Measurements from ENCODE around the gene SYNGR1.

Gene SYNGR1

GRCh38 chr22:39349967-39350726, at the start of gene SYNGR1:
Gene SYNGR1, plus strand, starts transcription at chr22:39349991. Its CDS starts 20 bp downstream, at chr22:39350011.
- no peak for DNase-seq

- DNase-seq: no peak
Observed at GRCh38 chr22:39300186-39300830, 49.5 kb upstream of the SYNGR1 start.

- DNase-seq: no peak
Observed at GRCh38 chr22:39301108-39301507, 48.7 kb upstream of the SYNGR1 start.

GRCh38 chr22:39301926-39302325, 47.9 kb upstream of the SYNGR1 start:
- DNase-seq: no peak

GRCh38 chr22:39302431-39302960, 47.3 kb upstream of the SYNGR1 start:
- no peak for DNase-seq

GRCh38 chr22:39303358-39303757, 46.4 kb upstream of the SYNGR1 start:
- DNase-seq: no peak

- DNase-seq: no peak
Observed at GRCh38 chr22:39303892-39304671, 45.7 kb upstream of the SYNGR1 start.

GRCh38 chr22:39306456-39307361, 43.1 kb upstream of the SYNGR1 start:
- no peak for DNase-seq

GRCh38 chr22:39308614-39309363, 41.0 kb upstream of the SYNGR1 start:
- DNase-seq: no peak

GRCh38 chr22:39309364-39309861, 40.4 kb upstream of the SYNGR1 start:
- DNase-seq: no peak

GRCh38 chr22:39309881-39310714, 39.7 kb upstream of the SYNGR1 start:
- no peak for DNase-seq

GRCh38 chr22:39311592-39312400, 38.0 kb upstream of the SYNGR1 start:
- no peak for DNase-seq

- no peak for DNase-seq
Observed at GRCh38 chr22:39312410-39312809, 37.4 kb upstream of the SYNGR1 start.

- no peak for DNase-seq
Observed at GRCh38 chr22:39313258-39314001, 36.4 kb upstream of the SYNGR1 start.

- no peak for DNase-seq
Observed at GRCh38 chr22:39314251-39314971, 35.4 kb upstream of the SYNGR1 start.

GRCh38 chr22:39315389-39315788, 34.4 kb upstream of the SYNGR1 start:
- no peak for DNase-seq

GRCh38 chr22:39316440-39317083, 33.2 kb upstream of the SYNGR1 start:
- no peak for DNase-seq
